ENCODE data around the gene GALE.
"Not testable (repeated sequence)": the region's sequence is repeated elsewhere in the genome, so short reads cannot be mapped to it uniquely, and the experiment has no call there.

The GALE gene

GRCh38 chr1:23810818-23811540 lies 10.4 kb upstream of the GALE start:
- DNase-seq (ENCODE audit: low read depth in 1 of 2, low spot score in 1 of 2) = no peak

DNA sequence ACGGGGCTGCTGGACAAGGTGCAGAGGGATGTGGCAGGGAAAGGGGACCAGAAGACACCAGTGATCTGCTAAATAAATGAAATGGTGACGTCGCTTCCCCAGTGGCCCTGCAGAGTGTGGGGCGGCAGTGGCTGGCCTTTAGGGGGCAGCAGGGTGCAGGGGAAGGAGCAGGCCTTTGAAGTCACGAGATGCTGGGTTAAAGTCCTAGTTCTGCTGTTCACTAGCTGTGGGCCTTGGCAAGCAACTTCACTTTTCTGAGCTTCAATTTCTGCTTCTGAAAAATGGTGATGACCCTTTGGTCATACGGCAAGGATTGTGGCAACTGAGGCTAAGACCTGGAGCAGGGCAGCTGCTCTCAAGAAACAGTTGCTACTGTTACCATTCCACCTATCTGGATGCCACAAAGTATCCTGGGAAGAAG lies 9.2 kb upstream of the GALE start:
- peak; percentile 57 to 68 for DNase-seq (ENCODE audit: low read depth in 1 of 2, low spot score in 1 of 2)

- DNase-seq (ENCODE audit: low read depth in 1 of 2, low spot score in 1 of 2) = no peak
These were observed 6.9 kb upstream of the GALE start for GRCh38 chr1:23807453-23807852.

- no peak for DNase-seq (ENCODE audit: low read depth in 1 of 2, low spot score in 1 of 2)
These were observed 5.7 kb upstream of the GALE start for GRCh38 chr1:23806280-23806679.

GRCh38 chr1:23805025-23805424 lies 4.5 kb upstream of the GALE start:
- no peak for DNase-seq (ENCODE audit: low read depth in 1 of 2, low spot score in 1 of 2)

- DNase-seq (ENCODE audit: low read depth in 1 of 2, low spot score in 1 of 2) = no peak
These were observed 3.8 kb upstream of the GALE start for GRCh38 chr1:23804183-23804835.

GRCh38 chr1:23803674-23804073 lies 3.1 kb upstream of the GALE start:
- no peak for DNase-seq (ENCODE audit: low read depth in 1 of 2, low spot score in 1 of 2)

- DNase-seq (ENCODE audit: low read depth in 1 of 2, low spot score in 1 of 2) = not testable (repeated sequence)
These were observed 2.3 kb upstream of the GALE start for GRCh38 chr1:23802809-23803342.

GRCh38 chr1:23801876-23802275 lies 1.3 kb upstream of the GALE start:
- DNase-seq (ENCODE audit: low read depth in 1 of 2, low spot score in 1 of 2) = no peak

DNA sequence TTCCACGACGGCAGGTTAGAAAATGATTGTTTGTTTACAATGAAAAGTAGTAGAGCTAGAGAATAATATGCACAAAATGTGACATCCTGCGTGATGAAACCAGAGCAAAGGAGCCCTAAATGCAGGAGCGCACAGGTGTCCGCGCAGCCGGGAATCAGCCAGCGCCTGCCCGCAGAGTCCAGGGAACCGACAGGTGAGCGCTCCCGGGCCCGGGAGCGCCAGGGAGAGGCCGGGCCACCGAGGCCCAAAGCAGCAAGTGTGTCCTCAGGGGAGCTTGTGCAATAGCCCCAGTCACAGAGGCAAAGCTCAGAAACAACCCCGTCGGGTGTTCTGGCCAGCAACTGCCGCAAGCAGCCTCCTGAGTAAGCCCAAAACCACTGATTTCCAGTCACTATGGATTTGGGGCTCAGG lies 789 bp upstream of the GALE start:
- DNase-seq (ENCODE audit: low read depth in 1 of 2, low spot score in 1 of 2) = no peak

- DNase-seq (ENCODE audit: low read depth in 1 of 2, low spot score in 1 of 2) = no peak
These were observed 769 bp downstream of the GALE start for GRCh38 chr1:23799570-23800399.

DNA sequence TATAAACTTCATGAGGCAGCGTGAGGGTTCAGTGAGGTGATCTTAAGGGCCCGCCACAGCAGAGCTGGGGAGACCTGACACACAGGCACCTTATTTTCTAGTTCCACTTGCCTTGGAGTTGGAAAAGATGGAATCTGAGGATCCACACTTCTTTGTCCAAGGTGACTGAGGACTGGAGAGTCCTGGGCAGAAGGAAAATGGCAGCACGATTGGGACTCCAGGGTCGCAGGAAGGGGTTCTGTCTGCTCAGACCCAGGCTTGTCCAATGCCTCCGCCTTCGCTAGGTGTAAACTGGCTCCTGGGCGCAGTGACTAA lies 1.3 kb downstream of the GALE start:
- no peak for DNase-seq (ENCODE audit: low read depth in 1 of 2, low spot score in 1 of 2)

DNA sequence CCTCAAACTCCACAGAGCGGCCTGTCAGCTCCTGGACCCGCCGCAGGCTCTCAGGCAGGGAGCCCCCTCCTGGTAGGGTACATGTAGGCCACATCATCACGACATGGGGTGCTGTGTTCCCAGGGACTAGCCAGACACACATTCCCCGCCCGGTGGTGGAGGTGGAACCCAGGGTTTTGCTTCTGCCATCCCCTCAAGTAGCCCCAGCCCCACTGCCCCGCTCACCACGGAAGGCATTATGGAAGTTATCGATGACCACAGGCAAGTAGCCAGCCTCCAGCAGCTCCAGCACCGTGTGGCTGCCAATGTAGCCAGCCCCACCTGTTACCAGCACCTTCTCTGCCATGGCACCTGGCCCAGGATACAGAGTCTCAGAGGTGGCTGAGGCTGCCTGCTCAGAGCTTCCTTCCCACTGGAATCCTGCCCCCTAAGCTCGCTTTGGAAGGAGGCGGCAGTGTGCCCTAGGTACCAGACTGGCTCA lies 1.9 kb downstream of the GALE start:
- no peak for DNase-seq (ENCODE audit: low read depth in 1 of 2, low spot score in 1 of 2)

DNA sequence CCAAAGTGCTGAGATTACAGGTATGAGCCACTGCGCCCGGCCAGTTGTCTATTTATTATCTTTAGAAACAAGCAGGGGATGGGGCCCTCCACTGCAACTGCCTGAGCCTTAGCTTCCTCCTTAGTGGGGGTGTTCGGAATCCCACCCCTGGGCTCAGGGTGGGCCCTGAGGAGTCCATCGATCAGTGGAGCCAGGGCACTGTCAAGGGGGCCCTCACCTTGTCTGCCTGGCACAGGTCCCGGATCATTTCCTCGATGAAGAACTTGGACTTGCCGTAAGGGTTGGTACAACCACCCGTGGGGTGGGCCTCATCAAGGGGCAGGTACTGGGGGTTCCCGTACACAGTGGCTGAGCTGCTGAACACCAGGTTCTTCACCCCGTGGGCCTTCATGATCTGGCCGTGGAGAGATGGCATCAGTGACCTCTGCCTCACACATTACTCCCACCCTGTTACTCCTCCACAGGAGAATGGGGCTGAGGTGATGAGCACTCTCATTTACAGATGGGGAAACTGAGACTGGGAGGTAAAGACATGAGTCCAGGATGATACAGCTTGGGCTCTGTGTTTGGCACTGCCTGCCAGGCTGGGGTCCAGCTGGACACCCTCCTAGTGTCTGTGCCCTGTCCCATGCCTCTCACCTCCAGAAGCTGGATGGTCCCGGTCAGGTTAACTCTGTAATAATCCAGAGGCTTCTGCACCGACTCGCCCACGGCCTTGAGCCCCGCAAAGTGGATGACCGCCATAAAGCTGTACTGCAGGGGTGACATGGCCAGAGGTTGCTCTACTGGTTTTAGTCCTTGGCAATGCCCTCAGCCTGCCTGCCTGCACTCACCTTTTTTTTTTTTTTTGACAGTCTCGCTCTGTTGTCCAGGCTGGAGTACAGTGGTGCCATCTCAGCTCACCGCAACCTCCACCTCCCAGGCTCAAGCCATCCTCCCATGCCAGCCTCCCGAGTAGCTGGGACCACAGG lies 2.8 kb downstream of the GALE start:
- no peak for DNase-seq (ENCODE audit: low read depth in 1 of 2, low spot score in 1 of 2)

DNA sequence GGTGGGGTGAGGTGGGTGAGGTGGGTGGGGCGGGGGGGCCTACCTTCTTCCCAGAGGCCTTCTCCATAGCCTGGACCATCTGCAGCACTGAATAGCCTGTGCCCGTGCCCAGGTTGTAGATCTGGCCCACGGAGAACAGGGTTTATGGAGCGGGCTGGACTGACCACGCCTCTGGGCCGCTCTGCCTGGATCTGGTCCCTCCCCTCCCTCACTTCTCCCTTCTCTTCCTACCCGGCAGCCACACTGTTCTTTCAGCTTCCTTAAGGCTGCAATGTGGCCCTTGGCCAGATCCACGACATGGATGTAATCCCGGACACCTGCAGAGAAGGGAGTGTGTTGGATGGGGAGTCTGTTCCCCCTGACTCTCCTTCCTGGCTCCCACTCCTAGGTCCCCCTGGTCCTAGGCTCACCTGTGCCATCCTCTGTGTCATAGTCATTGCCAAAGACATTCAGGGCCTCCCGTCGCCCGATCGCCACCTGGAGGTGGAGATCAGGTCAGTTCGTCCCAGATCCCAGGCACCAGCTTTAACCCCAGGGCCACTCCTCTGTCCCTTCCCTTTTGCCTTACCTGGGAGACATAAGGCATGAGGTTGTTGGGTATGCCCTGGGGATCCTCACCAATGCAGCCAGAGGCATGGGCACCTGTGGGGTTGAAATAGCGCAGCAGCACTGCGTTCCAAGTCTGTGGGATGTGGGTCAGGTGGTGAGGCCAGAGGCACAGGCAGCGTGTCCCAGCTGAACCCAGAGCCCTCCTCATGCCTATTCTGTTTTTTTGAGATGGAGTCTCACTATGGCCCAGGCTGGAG lies 3.9 kb downstream of the GALE start:
- DNase-seq (ENCODE audit: low read depth in 1 of 2, low spot score in 1 of 2) = no peak

- DNase-seq (ENCODE audit: low read depth in 1 of 2, low spot score in 1 of 2) = no peak
These were observed 4.7 kb downstream of the GALE start for GRCh38 chr1:23795676-23796465.

DNA sequence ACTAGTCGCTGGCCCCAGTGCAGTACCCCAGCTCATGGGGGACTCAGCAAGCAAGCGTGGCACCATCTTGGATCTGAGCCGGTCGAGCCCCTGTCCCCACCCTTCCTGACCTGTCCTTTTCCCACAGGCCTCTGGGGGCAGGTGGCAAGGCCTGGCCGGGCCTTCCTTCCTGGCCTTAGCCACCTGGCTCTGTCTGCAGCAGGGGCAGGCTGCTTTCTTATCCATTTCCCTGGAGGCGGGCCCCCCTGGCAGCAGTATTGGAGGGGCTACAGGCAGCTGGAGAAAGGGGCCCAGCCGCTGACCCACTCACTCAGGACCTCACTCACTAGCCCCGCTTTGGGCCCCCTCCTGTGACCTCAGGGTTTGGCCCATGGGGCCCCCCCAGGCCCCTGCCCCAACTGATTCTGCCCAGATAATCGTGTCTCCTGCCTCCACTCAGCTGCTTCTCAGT lies 5.8 kb downstream of the GALE start:
- not testable (repeated sequence) for DNase-seq (ENCODE audit: low read depth in 1 of 2, low spot score in 1 of 2)

- DNase-seq (ENCODE audit: low read depth in 1 of 2, low spot score in 1 of 2) = no peak
These were observed 6.5 kb downstream of the GALE start for GRCh38 chr1:23793861-23794731.
